PC-9 (cell line): ENCODE data around the gene MTIF2.

Experiments
- CTCF ChIP-seq: fragments of 200-600 bp; sonication (generic); conservative IDR thresholded peaks from 2 replicates; pipeline ENCODE4 v1.6.1; 2017; ENCODE audit warnings: mixed run types, antibody characterized with exemption, mild to moderate bottlenecking, moderate library complexity
- EZH2 ChIP-seq: fragments of 200-600 bp; sonication (generic); IDR thresholded peaks from 2 replicates; pipeline ENCODE4 v1.8.0; 2017; ENCODE audit warnings: antibody characterized with exemption, low read depth

GRCh38 chr2:55311444-55311870, 42.4 kb upstream of the MTIF2 start:
- TF ChIP-seq CTCF (peak; percentile 54), EZH2 (no peak)
